ENCODE measurements around the gene UBR4.

DNA sequence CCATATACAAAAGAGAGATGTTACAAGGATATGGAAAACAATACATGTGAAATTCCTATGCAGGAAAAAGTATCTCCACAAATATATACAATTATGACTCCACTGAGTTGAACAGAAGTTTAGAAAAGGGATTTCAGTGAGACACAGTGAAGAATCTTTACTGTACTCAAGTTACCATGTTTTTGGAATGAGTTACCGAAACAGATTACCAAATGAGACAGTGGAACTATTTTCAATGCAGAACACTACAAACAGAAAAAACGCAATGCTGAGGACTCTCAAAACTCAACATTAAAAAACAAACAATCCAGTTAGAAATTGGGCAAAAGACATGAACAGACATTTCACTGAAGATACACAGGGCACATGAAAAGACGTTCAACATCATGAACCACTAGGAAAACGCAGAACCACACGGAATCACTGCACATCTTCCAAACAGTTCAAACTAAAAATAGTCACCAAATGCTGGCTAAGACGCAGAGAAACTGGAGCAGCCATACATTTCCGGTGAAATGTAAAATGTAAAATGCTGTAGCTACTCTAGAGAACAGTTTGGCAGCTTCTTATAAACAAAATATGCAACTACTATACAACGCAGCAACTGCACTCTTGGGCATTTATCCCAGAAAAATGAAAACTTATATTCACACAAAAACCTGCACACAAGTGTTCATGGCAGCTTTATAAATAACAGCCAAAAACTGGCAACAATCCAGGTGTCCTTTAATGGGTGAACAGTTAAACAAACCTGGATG is 118.7 kb downstream of the UBR4 start:
- TF ChIP-seq TEAD4 (IDR thresholded peaks at IDR 0.05; ENCODE audit: borderline replicate concordance, insufficient read depth) (no peak), TAF1 (IDR thresholded peaks at IDR 0.05; ENCODE audit: borderline replicate concordance, low read depth, low read length) (no peak), SMC3 (IDR thresholded peaks at IDR 0.05; ENCODE audit: low read depth, low read length) (no peak), ZBTB33 (IDR thresholded peaks at IDR 0.05; ENCODE audit: borderline replicate concordance, low read depth) (no peak)
- TF ChIP-seq, protein P1, sequence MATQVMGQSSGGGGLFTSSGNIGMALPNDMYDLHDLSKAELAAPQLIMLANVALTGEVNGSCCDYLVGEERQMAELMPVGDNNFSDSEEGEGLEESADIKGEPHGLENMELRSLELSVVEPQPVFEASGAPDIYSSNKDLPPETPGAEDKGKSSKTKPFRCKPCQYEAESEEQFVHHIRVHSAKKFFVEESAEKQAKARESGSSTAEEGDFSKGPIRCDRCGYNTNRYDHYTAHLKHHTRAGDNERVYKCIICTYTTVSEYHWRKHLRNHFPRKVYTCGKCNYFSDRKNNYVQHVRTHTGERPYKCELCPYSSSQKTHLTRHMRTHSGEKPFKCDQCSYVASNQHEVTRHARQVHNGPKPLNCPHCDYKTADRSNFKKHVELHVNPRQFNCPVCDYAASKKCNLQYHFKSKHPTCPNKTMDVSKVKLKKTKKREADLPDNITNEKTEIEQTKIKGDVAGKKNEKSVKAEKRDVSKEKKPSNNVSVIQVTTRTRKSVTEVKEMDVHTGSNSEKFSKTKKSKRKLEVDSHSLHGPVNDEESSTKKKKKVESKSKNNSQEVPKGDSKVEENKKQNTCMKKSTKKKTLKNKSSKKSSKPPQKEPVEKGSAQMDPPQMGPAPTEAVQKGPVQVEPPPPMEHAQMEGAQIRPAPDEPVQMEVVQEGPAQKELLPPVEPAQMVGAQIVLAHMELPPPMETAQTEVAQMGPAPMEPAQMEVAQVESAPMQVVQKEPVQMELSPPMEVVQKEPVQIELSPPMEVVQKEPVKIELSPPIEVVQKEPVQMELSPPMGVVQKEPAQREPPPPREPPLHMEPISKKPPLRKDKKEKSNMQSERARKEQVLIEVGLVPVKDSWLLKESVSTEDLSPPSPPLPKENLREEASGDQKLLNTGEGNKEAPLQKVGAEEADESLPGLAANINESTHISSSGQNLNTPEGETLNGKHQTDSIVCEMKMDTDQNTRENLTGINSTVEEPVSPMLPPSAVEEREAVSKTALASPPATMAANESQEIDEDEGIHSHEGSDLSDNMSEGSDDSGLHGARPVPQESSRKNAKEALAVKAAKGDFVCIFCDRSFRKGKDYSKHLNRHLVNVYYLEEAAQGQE (IDR thresholded peaks at IDR 0.05; ENCODE audit: low read depth, low read length) = no peak
- TF ChIP-seq, protein P2, sequence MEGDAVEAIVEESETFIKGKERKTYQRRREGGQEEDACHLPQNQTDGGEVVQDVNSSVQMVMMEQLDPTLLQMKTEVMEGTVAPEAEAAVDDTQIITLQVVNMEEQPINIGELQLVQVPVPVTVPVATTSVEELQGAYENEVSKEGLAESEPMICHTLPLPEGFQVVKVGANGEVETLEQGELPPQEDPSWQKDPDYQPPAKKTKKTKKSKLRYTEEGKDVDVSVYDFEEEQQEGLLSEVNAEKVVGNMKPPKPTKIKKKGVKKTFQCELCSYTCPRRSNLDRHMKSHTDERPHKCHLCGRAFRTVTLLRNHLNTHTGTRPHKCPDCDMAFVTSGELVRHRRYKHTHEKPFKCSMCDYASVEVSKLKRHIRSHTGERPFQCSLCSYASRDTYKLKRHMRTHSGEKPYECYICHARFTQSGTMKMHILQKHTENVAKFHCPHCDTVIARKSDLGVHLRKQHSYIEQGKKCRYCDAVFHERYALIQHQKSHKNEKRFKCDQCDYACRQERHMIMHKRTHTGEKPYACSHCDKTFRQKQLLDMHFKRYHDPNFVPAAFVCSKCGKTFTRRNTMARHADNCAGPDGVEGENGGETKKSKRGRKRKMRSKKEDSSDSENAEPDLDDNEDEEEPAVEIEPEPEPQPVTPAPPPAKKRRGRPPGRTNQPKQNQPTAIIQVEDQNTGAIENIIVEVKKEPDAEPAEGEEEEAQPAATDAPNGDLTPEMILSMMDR (IDR thresholded peaks at IDR 0.05) = no peak
- TF ChIP-seq, protein P3, sequence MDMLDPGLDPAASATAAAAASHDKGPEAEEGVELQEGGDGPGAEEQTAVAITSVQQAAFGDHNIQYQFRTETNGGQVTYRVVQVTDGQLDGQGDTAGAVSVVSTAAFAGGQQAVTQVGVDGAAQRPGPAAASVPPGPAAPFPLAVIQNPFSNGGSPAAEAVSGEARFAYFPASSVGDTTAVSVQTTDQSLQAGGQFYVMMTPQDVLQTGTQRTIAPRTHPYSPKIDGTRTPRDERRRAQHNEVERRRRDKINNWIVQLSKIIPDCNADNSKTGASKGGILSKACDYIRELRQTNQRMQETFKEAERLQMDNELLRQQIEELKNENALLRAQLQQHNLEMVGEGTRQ (IDR thresholded peaks at IDR 0.05; ENCODE audit: borderline replicate concordance, low read depth, low read length) = no peak
